Right renal cortex interstitium (tissue), 3 donors: ENCODE data around the gene ZNF488. TPM values are rescaled to one million over a fixed set of nuclear protein-coding genes. Genes with fewer than 3 reads are reported as not detected.

Experiments used
- DNase-seq, 3 donors: peaks; one replicate each; pipeline ENCODE4 v3.0.0-alpha.2; 2013; ENCODE audit warnings: low read depth in 3 of 3, low spot score in 2 of 3
- polyA plus RNA-seq, 3 donors: library from polyadenylated mRNA; unstranded; fragments of 120-200 nt; gene quantifications; one replicate each; pipeline ENCODE4 v1.2.1, GENCODE V29; 2013; ENCODE audit not compliant: insufficient read length in 3 of 3

ZNF488 gene
- polyA plus RNA-seq, 3 donors = 5.9 to 6.6 (median 6.4) TPM

DNA sequence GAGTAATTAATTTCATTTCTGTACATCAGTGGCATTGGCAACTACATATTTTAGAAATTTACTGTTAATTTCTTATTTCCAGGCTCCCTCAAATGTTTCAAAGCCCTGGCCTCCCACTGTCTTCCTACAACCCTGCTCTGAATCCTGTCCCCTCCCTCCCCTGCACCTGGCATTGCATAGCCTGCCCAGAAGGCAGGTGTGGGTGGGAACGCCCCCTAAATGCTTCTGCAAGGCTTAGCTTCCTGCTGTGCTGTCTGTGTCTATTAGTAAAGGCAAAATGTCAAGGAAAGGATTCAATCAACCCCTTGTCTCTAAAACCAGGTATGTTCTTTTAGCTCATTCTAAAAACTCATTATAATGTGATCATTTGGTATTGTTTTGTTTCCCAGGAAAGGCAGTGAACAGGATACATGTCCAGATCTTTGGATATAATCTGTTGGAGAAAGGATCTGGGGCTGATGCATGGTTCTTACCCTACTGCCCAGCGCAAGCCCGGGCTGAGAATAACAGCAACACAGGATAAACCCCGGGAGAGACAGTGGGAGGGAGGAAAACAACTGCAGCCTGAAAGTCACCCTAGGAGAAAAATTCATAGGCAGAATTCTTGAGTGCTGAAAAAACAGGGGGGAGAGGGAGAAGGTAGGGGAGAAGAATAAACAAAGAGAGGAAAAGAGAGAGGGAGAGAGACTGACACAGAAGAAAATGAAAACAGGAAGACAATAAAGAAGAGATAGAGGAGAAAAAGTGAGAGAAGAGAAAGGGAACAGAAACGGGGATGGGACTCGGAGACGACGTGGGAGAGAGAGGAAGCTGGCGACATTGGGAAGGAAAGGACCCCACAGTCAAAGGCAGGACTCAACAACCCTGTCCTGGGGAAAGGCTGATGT lies 589 bp downstream of the ZNF488 start:
- no peak for DNase-seq

DNA sequence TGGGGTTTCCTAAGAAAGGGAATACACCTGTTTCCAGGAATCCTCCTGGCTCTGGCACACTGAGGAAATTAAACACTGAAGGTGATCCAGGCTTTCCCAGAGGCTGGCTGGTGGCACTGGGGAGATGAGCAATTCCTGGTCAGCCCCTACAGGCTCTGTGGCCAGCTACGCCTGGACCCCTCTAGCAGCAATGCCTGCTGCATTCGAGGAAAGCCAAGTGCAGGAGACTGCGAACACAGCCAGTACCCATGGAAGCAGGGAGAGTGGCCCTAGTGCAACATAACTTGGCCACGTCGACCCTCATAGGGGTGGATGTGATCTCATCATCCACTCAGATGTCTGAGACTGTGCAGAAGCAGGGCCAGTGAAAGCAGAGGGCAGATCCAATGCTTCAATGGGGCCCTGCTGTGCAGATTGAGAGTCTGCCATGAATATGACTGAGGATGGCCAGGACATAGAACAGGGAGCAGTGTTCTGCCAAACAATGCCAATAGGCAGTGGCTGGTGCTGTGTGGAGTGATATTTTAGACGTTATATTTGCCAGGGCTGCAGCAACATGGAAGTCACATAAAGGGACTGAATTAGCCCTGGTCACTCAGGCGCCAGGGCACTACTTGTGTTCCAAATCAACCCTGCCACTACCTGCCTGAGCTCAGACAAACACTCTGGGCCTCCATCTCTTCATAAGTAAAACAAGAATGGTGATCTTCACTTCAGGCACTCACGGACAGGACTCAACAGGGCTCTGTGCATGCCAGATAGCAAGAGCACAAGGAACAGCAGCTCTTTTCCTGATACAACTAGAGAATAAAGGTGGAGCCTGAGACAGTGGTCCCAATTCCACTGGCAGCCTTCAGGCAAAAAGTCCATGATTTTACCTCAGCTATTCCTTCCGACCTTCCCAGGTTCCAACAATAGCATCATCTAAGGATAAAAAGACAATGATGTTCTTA lies 2.4 kb downstream of the ZNF488 start:
- no peak for DNase-seq

DNA sequence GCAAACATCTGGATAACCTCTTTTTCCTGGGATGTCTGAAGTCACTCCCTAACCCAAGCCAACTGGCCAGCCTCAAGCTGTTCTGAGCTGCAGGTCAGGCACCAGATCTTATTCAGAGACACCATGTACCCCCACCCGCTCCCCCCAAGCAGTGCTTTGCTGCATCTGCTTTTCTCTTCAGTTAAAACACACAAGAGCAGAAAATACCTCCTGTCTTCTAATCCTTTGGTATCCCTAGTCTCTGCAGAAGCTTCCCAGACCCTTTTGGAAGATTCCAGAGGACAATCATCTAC lies 3.0 kb downstream of the ZNF488 start:
- DNase-seq = no peak

DNA sequence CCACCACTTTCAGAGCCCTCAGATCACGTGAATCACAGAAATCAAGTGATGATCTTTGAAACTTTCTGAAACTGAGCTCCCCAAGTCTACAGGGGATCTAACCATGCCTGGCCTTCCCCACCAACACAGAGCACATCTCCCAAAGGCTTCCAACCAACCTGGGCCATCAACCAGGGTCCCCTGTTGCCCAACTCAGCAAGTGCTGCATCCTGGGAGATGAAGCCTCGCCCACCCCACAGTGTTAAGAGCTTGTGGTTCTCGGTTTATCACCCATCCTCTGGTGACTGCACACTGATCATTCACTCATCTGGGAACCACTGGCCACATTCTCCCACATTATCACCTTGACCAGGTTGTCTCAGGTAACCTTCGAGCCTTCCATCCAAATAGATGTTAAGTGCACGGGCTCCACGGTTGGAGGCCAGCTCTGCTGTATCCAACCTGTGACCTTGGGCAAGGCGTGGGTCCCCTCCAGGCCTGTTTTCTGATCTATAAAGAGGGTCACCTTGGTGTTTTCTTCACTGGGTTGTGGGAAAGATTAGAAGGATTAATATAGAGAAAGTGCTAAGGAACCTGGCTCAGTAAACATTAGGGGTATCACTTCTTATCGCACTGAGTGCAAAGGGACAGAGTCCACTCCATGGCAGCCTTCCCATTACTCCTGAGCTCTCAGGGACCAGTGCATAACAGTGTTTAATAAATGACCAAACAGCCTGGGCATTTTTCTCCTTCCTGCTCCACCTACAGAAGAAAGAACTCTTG lies 3.6 kb downstream of the ZNF488 start:
- no peak for DNase-seq

DNA sequence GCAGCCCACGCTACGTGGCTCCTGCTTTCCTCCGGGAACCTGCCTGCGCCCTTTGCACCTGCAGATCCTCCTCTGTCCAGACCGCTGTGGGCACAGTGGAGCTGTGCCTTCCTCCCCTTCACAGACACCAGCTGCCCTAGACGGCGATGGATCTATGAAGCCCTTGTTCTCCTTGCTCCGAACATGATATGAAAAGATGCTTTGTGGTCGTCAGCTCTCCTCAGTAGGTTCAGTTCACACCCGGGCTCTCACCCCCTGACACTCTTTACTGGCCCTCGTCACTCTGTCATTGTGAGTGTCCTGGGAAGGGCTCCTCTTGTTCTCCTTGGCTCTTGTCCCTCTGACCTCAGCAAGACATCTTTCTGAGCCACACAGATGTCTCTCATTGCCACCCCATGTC lies 4.2 kb downstream of the ZNF488 start:
- DNase-seq = no peak

DNA sequence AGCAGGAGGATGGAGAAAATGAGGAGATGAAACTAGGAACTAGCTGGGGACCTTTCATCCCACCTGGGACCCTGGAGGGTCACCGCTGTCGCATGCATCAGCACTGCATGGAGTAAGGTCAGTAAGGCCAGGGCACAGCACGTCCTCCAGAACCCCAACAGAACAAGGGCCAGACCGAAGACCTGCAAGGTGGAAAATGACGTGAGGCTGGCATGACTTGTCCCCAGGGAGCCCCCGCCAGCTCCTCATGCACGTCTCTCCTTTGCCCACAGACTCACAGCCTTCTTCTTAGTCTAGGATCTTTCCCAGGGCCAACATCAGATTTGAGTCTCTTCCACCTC lies 4.7 kb downstream of the ZNF488 start:
- no peak for DNase-seq

DNA sequence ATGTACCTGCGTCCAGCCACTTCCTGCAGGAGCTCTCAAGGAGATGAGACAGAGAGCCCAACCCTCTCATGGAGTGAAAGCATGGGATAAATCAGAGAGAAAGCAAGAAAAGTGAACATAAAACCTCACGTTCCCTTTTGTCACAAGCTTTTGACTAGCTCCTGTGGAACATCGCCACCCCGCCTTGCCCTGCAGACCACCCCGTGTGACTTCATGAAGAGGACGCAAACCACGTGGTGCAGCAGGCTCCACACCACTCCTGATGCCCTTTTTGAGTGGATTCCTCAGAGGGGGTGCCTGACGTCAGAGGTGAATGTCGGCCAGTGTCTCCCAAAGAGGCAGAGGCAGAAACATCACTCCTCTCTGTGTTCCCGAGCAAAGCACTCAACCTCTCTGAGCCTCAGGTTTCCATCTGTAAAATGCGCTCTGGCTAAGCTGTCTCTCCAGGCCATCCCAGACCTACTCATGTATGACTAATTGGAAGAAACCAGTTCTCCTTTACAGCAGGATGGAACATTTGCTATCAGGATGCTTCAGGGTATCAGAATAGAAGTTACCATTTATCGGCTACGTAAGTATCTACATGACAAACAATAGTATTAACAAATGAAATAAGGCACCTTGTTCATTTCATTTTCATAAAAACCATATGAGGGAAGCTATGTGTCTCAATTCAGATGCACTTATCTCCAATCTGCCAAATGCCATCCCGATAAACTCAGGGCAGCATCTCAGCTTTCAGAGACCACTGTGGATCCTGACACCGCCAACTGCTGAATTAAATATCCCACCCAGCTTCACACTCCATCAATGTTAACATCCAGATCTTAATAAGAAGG lies 5.3 kb downstream of the ZNF488 start:
- no peak for DNase-seq

DNA sequence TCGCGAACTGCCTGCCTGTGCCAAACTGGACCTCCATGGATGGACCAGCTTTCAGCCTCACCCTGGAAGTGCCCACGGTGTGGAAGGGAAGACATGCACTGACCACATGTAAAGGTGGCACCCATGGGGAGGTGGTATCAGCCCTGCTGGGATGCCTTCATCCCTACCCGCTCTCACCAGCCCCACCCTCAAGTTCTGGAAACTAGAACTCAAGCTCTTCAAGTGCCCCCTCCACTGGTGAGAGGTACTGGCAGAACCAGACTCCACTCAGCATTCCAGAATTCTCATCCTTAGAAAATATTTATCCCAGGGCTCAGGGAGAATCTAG lies 5.9 kb downstream of the ZNF488 start:
- DNase-seq = no peak

DNA sequence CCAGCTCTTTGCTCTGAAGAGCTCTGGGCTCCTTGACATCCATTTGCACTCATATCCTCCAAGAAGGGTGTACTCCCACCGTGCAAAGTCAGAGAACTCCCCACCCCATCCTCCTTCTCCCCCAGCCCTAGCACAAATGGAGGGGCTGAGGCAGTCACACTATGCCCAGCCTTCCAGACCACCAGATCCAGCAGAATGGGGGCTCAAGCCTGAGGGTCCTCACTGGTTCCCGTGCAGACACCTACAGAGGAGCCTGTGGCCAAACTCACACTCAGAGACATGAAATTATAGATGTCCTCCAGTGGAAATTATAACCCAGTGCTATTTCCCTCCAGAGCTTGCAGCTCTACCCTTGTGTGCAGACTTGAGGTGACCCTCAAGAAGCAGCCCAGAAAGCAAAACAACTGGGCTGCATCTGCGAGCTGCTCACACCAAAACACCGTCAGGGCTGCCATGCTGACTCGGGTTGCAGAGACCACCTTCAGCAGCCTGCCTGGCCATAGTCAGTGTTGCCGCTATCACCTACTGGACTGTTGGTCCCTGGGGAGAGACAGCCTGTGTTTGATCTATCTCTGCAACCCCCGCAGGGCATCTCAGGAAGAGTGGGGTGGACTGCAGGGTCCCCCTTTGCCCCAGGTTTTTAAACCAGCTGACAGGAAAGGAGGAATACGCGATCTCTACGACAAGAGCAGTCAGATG lies 7.4 kb downstream of the ZNF488 start:
- no peak for DNase-seq

DNA sequence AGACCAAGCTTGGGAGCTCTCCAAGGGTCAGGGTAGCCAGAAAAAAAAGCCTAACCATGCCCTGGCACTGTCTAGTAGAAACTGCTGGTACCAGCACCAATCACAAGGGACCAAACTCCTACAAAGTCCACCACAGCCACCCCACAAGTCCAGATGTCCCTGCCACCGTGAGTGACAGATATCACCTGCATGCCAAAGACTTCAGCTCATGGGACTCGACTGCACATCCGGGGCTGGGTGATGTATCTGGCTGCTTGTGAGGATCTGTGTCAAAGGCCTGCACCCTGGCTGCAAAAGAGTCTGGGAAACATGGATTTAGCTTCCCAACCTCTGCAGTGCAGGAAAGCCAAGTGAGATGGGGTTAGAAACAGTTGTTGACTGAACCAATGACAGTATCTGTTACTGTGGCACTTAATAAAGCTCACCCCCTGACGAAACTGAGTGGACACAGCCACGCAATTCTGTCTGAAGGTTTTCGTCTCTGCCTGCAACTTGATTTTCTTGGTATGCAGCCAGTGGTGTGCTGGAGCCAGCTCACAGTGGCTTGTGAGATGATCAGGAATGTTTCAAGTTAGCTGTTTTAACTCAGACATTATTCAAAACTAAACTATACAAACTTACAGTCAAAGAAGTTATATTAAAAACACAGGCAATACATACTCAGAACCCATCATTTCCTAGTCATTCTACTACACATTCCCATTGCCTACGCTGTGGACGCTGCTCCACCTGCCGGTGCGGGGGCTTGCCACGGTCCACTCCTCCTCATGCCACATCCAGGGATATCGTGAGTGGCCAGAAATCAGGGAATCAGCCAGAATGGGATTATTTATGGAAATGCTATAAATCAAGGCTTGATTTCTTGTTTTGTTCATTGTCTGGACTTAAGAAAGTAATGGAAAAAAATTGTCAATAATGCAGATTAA lies 9.2 kb downstream of the ZNF488 start:
- DNase-seq = no peak

DNA sequence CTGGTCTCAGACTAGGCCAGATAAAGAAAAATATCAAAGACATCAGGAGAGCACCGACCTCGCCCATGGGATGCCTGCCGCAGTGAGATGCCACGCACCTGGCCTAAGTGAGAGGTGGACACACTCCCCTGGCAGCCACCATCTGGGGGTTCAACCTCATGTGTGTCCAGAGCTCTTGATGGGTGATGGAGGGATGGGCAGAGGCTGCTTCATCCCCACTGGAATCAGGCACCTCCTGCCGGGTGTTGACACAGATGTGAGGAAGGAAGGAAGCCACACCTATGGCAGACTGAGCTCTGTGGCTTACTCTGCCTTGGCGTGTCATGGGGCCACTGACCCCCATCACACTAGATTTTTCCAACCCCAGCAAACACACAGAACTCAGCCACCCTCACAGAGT lies 11.4 kb downstream of the ZNF488 start:
- DNase-seq = no peak

DNA sequence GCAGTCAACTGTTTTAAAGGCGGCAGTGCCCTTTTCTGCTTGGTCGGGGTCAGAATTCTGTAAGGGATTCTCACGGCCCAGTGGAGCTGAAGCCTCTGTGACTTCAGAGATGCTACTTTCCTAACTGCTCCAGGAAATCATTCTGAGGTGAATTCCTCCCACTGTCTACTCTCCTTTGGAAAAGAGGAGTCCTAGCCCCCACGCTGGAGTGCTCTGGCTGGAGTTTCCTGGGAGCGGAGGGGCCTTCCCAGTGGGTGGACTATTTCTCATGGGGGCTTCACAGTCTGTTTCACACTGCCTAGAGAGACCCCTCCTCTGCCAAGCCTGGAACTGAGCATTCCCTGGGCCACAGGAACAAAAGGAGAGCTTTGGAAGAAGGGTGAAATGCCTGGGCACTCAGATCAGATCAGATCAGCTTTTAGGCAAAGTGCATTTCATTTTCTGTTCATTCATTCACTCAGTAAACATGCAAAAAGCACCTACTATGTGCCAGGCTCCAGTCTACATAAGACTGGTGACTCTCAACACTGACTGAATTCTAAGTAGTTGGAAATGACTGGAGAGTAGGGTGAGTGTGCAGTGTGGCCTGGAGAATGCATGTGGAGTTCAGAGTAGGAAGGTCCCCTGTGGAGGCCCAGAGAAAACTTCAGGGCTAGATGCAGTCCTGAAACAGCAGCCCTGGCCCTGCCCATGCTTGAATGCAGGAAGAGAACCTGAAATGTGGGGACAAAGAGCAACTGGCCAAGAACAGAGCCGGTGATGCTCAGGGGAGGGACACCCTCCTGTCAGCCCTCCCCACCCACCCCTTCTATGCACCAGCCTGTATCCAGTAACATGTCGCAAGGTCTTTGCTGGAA lies 12.2 kb downstream of the ZNF488 start:
- DNase-seq = no peak

DNA sequence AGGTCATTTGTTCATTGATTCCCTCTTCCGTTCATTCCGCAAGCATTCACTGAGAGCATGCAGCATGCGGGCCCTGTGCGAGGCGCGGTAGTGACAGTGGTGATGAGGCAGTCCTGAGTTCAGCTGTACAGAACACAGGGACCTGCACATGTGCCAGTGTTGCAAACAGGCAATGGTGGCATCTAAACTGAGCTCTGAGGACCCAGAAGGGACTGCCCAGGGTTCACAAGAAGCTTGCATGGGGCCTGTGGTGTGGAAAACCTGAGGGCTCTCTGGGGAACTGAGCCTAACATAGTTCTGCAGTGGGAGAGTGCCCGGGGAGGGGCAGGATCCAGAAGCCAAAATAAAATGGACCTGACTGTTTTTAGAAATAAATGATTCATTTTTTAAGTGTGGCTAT lies 13.2 kb downstream of the ZNF488 start:
- DNase-seq = no peak

DNA sequence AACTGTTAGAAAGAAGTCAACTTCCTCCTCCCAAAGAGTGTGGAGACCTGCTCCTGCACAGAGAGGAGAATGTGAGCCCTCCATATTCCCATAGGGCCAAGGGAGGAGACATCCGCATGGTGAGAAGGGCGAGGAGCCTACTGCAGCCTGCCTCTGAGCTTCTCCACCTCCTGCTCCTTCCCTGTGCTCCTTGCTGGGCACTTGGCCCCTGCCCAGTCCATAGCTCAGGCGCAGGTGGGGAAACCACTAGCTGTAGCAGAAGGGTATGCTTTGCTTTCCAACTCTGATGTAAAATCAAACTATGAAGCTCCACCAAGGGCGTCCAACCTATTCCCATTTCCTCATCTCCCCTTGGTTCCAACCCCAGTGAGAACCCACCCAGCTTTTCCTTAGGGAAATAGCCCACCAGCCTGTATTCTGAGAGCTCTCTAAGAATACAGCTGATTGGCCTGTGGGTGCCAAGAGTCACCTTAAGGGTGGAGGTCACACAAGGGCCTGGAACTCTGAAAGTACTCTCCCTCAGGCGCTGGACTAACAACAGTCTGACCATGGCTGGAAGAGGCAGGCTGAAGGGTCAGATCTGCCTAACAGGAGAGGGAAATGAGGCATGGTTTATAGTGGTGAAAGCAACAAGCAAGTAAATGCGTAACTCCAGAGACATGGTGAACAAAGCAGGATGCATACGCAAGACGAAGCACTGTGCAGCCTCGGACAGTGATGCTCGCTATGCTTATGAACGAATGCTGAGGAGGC lies 13.9 kb downstream of the ZNF488 start:
- no peak for DNase-seq

DNA sequence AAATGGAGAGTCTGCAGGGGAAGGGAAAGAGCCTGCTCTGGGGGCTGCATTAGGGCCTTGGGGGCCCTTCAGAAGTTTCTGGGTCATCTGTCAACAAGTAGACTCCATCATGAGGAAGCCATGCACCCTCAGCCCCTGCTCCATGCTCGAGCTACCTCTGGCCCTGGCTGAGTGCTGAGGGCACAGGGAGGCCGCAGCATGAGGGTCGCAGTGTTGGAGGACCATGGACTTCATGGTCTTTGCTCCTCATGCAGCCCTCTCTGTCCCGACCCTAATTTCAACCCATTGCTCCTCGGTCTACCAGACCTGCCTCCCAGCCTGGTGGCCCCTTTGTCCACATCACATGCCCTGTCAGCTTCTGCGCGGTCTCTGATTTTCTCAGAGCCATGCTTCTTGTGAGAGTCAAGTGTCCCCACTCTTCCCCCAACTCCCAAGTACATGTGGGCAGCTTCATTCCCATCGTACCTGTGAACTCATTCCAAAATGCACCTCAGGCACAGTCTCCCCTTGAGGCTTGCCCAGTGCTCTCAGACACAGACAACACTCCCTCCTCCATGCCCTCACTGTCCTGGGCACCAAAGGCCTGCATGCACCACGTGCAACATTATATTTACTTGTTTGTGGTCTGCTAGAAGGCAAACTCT lies 14.7 kb downstream of the ZNF488 start:
- no peak for DNase-seq

DNA sequence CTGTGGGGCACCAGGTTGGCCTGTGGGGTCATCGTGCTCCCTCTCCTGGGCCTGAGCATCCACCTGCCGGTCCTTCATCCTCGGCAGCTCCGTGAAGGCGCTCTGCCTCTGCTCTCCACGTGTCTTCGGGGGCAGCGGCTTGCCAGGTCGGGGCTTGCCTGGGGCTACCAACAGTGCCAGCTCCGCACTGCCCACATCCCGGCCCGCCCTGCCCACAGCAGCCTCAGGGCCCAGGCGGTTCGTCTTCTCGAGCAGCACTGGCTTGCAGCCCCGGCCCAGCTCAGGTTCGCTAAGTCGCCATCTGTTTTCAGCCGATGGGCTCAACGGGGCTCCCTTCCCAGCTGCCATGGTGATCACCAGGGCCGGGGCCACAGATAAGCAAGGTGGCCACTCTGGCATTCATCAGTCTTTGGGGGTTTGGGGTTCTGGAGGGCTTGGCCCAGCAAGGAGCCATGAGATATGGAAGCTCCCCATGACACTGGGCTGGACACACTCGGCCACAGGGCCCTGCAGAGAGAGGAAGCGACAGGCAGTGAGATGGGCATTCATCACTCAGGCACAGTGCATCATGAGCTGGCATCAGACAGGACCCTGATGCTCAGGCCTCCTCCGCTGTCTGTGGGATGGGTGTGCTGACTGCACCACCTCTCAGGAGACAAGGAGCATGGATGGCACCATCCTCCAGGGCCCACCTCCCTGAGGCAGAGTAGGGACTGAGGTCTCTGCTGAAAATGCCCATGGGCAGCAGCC lies 15.5 kb downstream of the ZNF488 start:
- no peak for DNase-seq
